Activated CD4-positive, alpha-beta T cell treated with anti-CD3 and anti-CD28 coated beads, Interleukin-2, Interleukin-6, amounts not matched to agents 100 ng/mL and 50 ng/mL, durations not matched to agents 16 hours and 8 hours (primary cell): Measurements from ENCODE around the gene FAXDC2.
"Not testable (repeated sequence)": the region's sequence is repeated elsewhere in the genome, so short reads cannot be mapped to it uniquely, and the experiment has no call there.

Experiments
- DNase-seq: peaks from one replicate; pipeline ENCODE4 v3.0.0-alpha.2; 2020

Gene FAXDC2

GRCh38 chr5:154860765-154861164 lies 10.4 kb upstream of the FAXDC2 start:
- peak; percentile 9 for DNase-seq

GRCh38 chr5:154860123-154860522 lies 9.7 kb upstream of the FAXDC2 start:
- DNase-seq, result peak; percentile 42

GRCh38 chr5:154858972-154859871 lies 8.8 kb upstream of the FAXDC2 start:
- DNase-seq, result peak; percentile 30

GRCh38 chr5:154858297-154858971 lies 8.0 kb upstream of the FAXDC2 start, which contains the start of gene CNOT8:
Gene CNOT8 (plus strand): TSS chr5:154858627. CDS start chr5:154863279, 4,652 bp downstream.
- DNase-seq, result peak; percentile 99

- DNase-seq, result peak; percentile 89
Measured at GRCh38 chr5:154857530-154858296, 7.3 kb upstream of the FAXDC2 start.

- DNase-seq, result no peak
Measured at GRCh38 chr5:154851351-154851750, 948 bp upstream of the FAXDC2 start.

GRCh38 chr5:154849791-154850201 lies 607 bp downstream of the FAXDC2 start:
- no peak for DNase-seq

GRCh38 chr5:154849264-154849785 lies 1.1 kb downstream of the FAXDC2 start:
- DNase-seq, result no peak

- no peak for DNase-seq
Measured at GRCh38 chr5:154844809-154845208, 5.6 kb downstream of the FAXDC2 start.

- no peak for DNase-seq
Measured at GRCh38 chr5:154842689-154843530, 7.5 kb downstream of the FAXDC2 start.

GRCh38 chr5:154841273-154841661 lies 9.1 kb downstream of the FAXDC2 start:
- DNase-seq, result no peak

- no peak for DNase-seq
Measured at GRCh38 chr5:154840435-154841272, 9.7 kb downstream of the FAXDC2 start.

- DNase-seq, result no peak
Measured at GRCh38 chr5:154837009-154837901, 13.1 kb downstream of the FAXDC2 start.

GRCh38 chr5:154836225-154836624 lies 14.2 kb downstream of the FAXDC2 start:
- DNase-seq, result no peak

GRCh38 chr5:154835701-154836052 lies 14.7 kb downstream of the FAXDC2 start:
- not testable (repeated sequence) for DNase-seq

GRCh38 chr5:154834053-154834452 lies 16.4 kb downstream of the FAXDC2 start:
- no peak for DNase-seq

- DNase-seq, result not testable (repeated sequence)
Measured at GRCh38 chr5:154832804-154833203, 17.6 kb downstream of the FAXDC2 start.

GRCh38 chr5:154831451-154831850 lies 19.0 kb downstream of the FAXDC2 start:
- DNase-seq, result no peak

- no peak for DNase-seq
Measured at GRCh38 chr5:154830596-154830995, 19.8 kb downstream of the FAXDC2 start.

- DNase-seq, result no peak
Measured at GRCh38 chr5:154830219-154830595, 20.2 kb downstream of the FAXDC2 start.
